ENCODE measurements around the gene RHOBTB3.

DNA sequence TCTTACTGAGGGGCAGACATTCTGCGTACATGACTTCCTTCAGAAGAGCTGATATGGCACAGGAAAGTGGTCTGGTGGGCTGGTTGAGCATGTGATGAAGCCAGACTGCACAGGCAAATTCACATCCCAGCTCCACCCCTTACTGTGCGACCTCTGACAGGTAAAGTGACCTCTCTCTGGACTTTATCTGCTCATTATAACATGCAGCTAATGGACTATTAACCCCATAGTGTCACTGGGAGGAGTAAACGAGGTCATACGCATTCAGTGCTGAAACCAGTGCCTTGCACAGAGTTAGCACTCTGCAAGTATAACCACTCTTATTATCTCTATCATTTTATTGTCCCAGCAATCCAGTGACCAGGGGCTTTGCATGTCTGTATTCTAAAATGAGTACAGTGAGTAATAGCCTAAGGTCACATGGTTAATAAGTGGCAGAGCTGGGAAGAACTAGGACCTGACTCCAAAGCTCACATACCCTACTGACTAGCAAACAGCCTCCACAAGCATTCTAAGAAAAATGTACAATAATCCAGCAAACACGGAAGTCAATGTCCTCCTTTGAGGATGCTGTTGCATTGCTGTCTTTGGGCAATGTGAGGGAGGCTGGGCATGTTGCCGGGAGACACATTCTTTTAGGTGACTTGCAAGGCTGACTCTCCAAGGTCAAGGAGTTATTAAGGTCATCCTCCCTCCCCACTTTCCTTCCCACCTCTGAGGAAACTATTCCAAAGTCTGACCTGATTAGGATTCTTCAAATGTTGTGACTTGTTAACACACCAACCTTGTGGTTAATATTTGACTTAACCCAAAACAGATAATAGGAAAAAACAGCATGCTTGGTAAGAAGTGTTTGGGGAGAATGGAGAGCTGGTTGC, 72.4 kb downstream of the RHOBTB3 start:
- TF ChIP-seq EZH2 (IDR thresholded peaks at IDR 0.05; ENCODE audit: insufficient read depth, poor library complexity, severe bottlenecking) (no peak), EZH2phosphoT487 (IDR thresholded peaks at IDR 0.05; ENCODE audit: insufficient read depth, low read depth) (no peak)
